Hepatocyte (in vitro differentiated cells): ENCODE results near the gene RTL1. TPM values are rescaled to one million over a fixed set of nuclear protein-coding genes. Genes with fewer than 3 reads are reported as not detected.

Experiments used
- DNase-seq: peaks from one replicate; pipeline ENCODE4 v3.0.0-alpha.2; 2016; ENCODE audit warnings: low spot score
- H2AFZ ChIP-seq: fragments of 200-600 bp; sonication (generic); 2 replicates; pipeline ENCODE4 v1.6.0; 2016; ENCODE audit warnings: antibody characterized with exemption, mild to moderate bottlenecking
- H3K27ac ChIP-seq: fragments of 200-600 bp; sonication (generic); 2 replicates; pipeline ENCODE4 v1.5.1; 2016; ENCODE audit warnings: mild to moderate bottlenecking
- H3K27me3 ChIP-seq: fragments of 200-600 bp; sonication (generic); 2 replicates; pipeline ENCODE4 v1.6.1; 2016
- H3K36me3 ChIP-seq: fragments of 200-600 bp; sonication (generic); replicated peaks from 2 replicates; pipeline ENCODE4 v1.5.1; 2016; ENCODE audit warnings: low read depth; ENCODE audit not compliant: insufficient read depth
- H3K4me1 ChIP-seq: fragments of 200-600 bp; sonication (generic); 2 replicates; pipeline ENCODE4 v1.5.1; 2016; ENCODE audit warnings: mild to moderate bottlenecking, moderate library complexity; ENCODE audit not compliant: insufficient read depth
- H3K4me2 ChIP-seq: fragments of 200-600 bp; sonication (generic); 2 replicates; pipeline ENCODE4 v1.6.0; 2016
- H3K4me3 ChIP-seq: fragments of 200-600 bp; sonication (generic); 2 replicates; pipeline ENCODE4 v1.5.1; 2016; ENCODE audit warnings: mild to moderate bottlenecking
- H3K79me2 ChIP-seq: fragments of 200-600 bp; sonication (generic); 2 replicates; pipeline ENCODE4 v1.6.0; 2017; ENCODE audit warnings: mild to moderate bottlenecking
- H3K9me2 ChIP-seq: fragments of 200-600 bp; sonication (generic); replicated peaks from 2 replicates; pipeline ENCODE4 v1.6.0; 2017; ENCODE audit warnings: mild to moderate bottlenecking; ENCODE audit not compliant: insufficient read depth
- H3K9me3 ChIP-seq: fragments of 200-600 bp; sonication (generic); 2 replicates; pipeline ENCODE4 v1.5.1; 2016; ENCODE audit warnings: low read depth, mild to moderate bottlenecking
- H4K20me1 ChIP-seq: fragments of 200-600 bp; sonication (generic); 2 replicates; pipeline ENCODE4 v1.6.0; 2016; ENCODE audit warnings: mild to moderate bottlenecking; ENCODE audit not compliant: insufficient read depth, poor library complexity, severe bottlenecking
- EZH2 ChIP-seq: fragments of 200-600 bp; sonication (generic); IDR thresholded peaks from 2 replicates; pipeline ENCODE4 v1.6.1; 2016; ENCODE audit warnings: antibody characterized with exemption, mild to moderate bottlenecking, borderline replicate concordance
- EZH2phosphoT487 ChIP-seq: fragments of 200-600 bp; sonication (generic); IDR thresholded peaks from one replicate; pipeline ENCODE4 v1.6.1; 2018; ENCODE audit warnings: antibody characterized with exemption, mild to moderate bottlenecking, low read depth, moderate library complexity; ENCODE audit not compliant: unreplicated experiment, severe bottlenecking
- WGBS: methylation state at CpG from one replicate; pipeline ENCODE4 v1.1.6; 2016; ENCODE audit warnings: low lambda C conversion rate; ENCODE audit errors: missing lambda C conversion rate; 5-methylcytosine and 5-hydroxymethylcytosine counted together
- polyA plus RNA-seq: library from polyadenylated mRNA; unstranded; fragments of >200 nt; fragmentation: Nextera tagmentation; extraction: Ambion mirVana; gene quantifications from 2 replicates; pipeline ENCODE4 v1.2.1, GENCODE V29; 2016
- total RNA-seq: library from RNA; depleted of rRNA; stranded (reverse); fragments of >200 nt; gene quantifications from 2 replicates; pipeline ENCODE4 v1.2.3, GENCODE V29; 2014
- TF ChIP-seq, protein P1 (sequence below): fragments of 200-600 bp; sonication (generic); IDR thresholded peaks from 2 replicates; pipeline ENCODE4 v1.5.1; 2016; ENCODE audit warnings: antibody characterized with exemption, mild to moderate bottlenecking; ENCODE audit not compliant: poor library complexity

The RTL1 gene
- 1.5 and 2.6 TPM in 2 replicates for total RNA-seq
- 1.4 TPM in 2 replicates for polyA plus RNA-seq

DNA sequence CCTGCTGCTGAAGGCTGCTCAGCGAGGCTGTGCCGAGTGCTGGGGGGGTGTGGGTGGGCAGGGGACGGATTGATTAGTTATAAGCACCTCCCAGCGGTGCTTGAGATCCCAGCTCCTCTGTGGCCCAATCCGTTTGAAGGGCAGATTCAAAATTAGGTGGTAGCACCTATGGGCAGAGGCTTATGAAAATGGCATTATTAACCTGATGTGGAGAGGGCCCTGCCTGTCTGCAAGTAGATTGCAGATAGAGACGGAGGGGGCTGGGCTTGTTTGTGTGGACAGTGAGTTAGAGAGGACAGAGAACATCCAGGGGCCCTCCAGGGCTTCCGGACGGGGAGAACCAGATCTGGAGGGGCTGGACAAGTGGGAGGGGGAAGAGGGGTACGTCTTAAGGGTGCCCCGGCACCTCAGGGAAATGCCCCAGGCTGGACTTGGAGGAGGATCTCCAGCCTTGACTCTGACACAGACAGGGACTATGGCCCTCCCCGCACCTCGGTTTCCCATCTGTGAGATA, at the start of gene RTL1:
Gene RTL1, minus strand, starts transcription at position 51 of the 514 bp plus-strand sequence. CDS start 18,934 bp downstream, outside the sequence.
- Histone ChIP-seq H3K4me2 (peak within 1 kb of the TSS; percentile 92), H3K79me2 (no peaks in the 10 kb centered on the region), H3K4me1 (peaks cover 64% of the 10 kb centered on the region), H3K4me3 (no peak within 1 kb of the TSS), H3K27ac (peak within 1 kb of the TSS; percentile 80), H3K9me2 (no peaks in the 10 kb centered on the region), H2AFZ (no peak within 1 kb of the TSS), H4K20me1 (no peaks in the 10 kb centered on the region), H3K27me3 (peaks cover 29% of the 10 kb centered on the region), H3K9me3 (no peaks in the 10 kb centered on the region), H3K36me3 (no peaks in the 10 kb centered on the region)
- WGBS, result 65% methylated on average over 11 of the region's 12 CpGs
- no peak for DNase-seq
- TF ChIP-seq EZH2 (no peak), EZH2phosphoT487 (no peak)

DNA sequence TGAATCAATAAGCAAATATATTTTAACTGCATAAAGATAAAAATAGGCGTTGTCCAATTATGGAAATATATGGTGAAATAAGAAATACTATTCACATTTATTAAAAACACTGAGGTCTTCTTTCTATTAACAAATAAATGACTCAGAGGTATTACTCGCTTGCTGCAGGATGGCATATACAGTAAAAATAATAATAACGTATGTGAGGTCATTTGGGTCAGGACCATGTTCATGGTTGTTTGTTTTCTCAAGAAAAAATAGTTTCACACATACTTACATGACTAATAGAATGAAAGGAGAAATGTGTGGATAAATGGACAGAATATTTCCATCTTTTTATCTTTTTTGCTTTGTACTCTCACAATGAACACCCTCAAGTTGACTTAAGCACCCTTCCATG, 46.5 kb upstream of the RTL1 start:
- no peak overlapping the region for H3K4me3 ChIP-seq
- no peak for DNase-seq
- TF ChIP-seq, protein P1, sequence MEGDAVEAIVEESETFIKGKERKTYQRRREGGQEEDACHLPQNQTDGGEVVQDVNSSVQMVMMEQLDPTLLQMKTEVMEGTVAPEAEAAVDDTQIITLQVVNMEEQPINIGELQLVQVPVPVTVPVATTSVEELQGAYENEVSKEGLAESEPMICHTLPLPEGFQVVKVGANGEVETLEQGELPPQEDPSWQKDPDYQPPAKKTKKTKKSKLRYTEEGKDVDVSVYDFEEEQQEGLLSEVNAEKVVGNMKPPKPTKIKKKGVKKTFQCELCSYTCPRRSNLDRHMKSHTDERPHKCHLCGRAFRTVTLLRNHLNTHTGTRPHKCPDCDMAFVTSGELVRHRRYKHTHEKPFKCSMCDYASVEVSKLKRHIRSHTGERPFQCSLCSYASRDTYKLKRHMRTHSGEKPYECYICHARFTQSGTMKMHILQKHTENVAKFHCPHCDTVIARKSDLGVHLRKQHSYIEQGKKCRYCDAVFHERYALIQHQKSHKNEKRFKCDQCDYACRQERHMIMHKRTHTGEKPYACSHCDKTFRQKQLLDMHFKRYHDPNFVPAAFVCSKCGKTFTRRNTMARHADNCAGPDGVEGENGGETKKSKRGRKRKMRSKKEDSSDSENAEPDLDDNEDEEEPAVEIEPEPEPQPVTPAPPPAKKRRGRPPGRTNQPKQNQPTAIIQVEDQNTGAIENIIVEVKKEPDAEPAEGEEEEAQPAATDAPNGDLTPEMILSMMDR, result no peak
- no peak for TF ChIP-seq EZH2
- TF ChIP-seq EZH2phosphoT487, result no peak
- no peaks in the 10 kb centered on the region for H3K36me3 ChIP-seq
- no peaks in the 10 kb centered on the region for H4K20me1 ChIP-seq
- no peaks in the 10 kb centered on the region for H3K4me1 ChIP-seq
- no peaks in the 10 kb centered on the region for H3K79me2 ChIP-seq
- no peaks in the 10 kb centered on the region for H3K9me2 ChIP-seq
- no peak overlapping the region for H3K27ac ChIP-seq
- H3K4me2 ChIP-seq, result no peak overlapping the region
- WGBS, result 90% methylated on average over 3 of the region's 3 CpGs
- H3K27me3 ChIP-seq, result no peaks in the 10 kb centered on the region
- H3K9me3 ChIP-seq, result no peaks in the 10 kb centered on the region
- no peak overlapping the region for H2AFZ ChIP-seq

DNA sequence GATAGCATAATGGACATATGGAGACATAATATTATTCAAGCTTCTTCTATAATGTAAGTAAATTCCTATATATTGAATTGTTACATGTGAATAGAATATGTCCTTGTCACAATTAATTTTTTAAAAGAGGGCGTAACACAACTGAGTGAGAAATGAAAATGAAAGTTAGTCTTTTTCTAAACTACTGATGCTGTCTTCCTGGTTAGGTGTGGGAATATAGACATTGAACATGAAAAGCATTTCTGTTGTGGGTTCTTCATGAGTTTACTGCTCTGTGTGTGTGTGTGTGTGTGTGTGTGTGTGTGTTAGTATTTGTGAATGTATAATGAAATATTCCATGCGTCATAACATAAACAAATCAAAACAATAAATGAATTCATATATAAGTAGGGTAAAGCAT, 40.5 kb upstream of the RTL1 start:
- Histone ChIP-seq H2AFZ (no peak overlapping the region), H3K27ac (no peak overlapping the region), H3K36me3 (no peaks in the 10 kb centered on the region), H3K79me2 (no peaks in the 10 kb centered on the region), H3K4me1 (no peaks in the 10 kb centered on the region), H3K4me2 (no peak overlapping the region), H3K27me3 (no peaks in the 10 kb centered on the region), H3K9me2 (no peaks in the 10 kb centered on the region), H4K20me1 (no peaks in the 10 kb centered on the region), H3K9me3 (no peaks in the 10 kb centered on the region), H3K4me3 (no peak overlapping the region)
- TF ChIP-seq, protein P1, result no peak
- TF ChIP-seq EZH2 (no peak), EZH2phosphoT487 (no peak)
- no peak for DNase-seq
- WGBS, result 100% methylated on average over 2 of the region's 2 CpGs

DNA sequence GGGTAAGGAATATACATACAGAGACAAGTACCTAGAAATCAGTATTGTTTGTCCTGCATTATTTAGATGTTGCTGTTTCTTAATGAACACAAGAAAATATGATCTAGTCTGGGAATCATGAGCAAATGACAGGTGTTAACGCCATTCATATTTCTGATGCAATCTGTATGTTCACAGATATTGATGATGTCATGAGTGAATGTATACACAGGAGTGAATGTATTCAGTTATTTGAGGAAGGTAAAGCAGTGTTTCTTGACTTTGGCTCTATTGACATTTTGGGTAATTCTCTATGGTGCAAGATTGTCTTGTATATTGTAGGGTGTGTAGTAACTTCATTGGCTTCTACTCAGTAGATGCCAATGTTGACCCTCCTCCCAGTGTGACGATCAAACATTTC, 26.7 kb upstream of the RTL1 start:
- TF ChIP-seq EZH2 (no peak), EZH2phosphoT487 (no peak)
- TF ChIP-seq, protein P1, result no peak
- Histone ChIP-seq H2AFZ (no peak overlapping the region), H4K20me1 (no peaks in the 10 kb centered on the region), H3K27me3 (no peaks in the 10 kb centered on the region), H3K4me3 (no peak overlapping the region), H3K36me3 (no peaks in the 10 kb centered on the region), H3K4me2 (no peak overlapping the region), H3K27ac (no peak overlapping the region), H3K79me2 (no peaks in the 10 kb centered on the region), H3K9me2 (peaks cover 4% of the 10 kb centered on the region), H3K9me3 (no peaks in the 10 kb centered on the region), H3K4me1 (no peaks in the 10 kb centered on the region)
- no peak for DNase-seq
- WGBS, result 88% methylated on average over 2 of the region's 2 CpGs
